HG02678 (cell line): ENCODE results near the gene MEF2D.

Experiments used
- ATAC-seq: cut with Tn5 transposase; IDR thresholded peaks from one replicate; pipeline ENCODE4 v1.9.1; 2021; ENCODE audit warnings: mild to moderate bottlenecking, moderate library complexity; ENCODE audit not compliant: unreplicated experiment

Gene MEF2D

DNA sequence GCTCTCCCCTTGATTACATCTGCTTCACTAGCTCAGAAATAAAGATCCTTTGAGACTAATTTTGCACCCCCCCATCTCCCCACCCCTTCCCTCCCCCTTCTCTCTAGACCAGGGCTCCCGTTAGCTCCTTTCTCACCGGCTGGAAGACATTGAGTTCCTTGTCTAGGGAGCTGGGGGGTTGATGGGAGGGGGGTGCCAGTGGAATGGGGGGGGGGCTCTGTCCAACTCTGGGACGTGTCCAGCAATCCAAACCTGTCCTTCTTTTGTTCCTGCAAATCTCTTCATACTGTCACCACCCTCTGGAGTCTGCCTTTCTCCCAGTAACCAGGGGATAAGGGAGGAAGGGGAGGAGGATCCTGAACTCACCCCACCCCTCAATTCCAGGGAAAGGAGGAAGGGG lies 69.7 kb downstream of the MEF2D start:
- ATAC-seq, result no peak

DNA sequence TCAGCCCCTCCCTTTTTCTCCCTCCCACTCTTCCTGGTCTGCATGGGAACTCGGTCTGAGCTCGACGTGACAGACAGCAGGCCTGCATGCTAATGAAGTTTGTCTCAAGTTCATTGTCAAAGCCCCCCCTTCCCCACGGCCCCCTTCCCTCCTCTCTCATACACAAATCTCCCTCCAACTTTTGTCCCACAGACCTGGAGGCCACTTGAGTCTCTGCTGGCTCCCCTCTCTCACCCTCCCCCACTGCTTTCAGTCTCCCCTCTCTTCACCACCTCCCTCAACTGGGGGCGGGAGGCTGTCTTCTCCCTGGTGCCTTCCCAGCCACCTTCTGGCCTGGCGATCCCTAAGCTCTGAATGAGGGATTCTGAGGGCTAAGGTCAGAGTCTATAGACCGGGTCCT lies 70.3 kb downstream of the MEF2D start:
- no peak for ATAC-seq

DNA sequence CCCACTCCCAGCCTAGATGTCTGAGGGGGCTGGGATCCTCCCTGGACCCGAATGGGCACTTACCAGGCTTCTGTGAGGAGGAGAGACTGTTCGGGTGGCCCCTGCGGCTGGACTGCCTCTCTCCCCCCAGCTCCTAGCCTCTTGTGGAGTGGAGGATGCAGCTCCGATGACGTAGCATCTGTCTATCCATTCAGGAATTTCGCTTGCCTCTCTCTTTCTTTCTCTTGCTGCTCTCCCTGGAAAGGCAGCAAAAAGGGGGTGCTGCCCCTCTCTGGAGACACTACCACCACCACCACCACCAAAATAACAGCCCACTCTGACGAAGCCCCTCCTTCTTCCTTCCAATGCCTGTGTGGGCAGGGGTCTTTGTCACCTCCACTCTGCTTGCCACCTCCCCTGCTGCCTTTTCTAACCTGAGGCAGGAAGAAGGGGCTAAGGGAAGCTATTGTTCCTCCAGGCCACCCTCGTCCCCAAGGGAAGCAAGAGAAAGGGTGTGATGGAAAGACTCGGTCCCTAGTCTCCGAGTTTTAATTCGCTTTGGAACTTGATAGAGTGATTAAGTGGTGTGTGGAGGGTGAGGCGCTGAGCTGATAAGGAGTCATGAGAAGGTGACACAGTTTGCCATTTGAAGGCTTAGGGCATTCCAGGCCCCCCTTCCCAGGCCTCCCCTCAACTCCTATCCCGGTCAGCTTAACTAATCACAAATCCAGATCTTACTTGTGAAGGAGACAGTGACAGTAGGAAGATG lies 71.1 kb downstream of the MEF2D start:
- ATAC-seq, result no peak

DNA sequence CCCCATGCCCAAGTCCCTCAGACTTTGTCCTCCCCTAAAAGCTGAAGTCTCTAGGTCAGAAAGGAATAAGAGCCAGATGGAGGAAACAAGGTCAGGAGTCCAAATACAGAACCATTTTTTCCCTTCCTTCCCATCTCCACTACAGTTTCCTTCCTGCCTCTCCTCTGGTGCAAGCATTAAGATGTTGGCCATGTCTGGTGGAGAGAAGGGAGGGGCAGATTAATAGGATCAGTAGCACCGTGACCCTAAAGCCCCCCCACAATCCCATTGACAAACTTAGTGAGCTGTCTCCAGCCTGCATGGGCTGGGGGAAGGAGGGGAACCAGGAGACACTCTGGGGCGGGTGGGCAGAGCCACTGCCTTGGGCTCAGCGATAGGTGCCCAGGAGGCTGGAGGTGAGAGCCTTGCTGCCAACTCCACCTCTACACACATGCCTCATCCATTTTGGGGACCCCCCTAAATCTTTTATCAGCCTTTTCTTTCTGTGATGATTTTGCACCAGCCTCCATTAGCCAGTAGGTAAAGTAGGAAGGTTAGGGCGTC lies 71.8 kb downstream of the MEF2D start:
- no peak for ATAC-seq

DNA sequence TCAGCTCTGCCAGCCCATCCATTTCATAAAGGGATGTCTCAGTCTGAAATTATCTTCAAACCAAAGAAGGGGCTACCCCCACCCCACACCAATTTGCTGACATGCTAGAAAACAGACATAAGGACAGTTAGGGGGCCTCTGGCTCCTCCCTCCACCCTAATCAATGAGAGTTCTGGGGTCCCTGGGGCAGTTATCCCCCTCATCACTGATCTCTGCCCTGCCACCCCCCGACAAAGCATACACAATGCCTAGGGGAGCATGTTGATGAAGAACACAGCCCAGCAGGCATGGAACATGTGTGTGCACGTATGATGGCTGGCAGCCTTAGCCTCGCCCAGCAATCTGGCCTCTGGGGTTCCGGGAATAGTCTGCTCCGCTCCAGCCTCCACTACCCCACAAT lies 72.6 kb downstream of the MEF2D start:
- no peak for ATAC-seq

DNA sequence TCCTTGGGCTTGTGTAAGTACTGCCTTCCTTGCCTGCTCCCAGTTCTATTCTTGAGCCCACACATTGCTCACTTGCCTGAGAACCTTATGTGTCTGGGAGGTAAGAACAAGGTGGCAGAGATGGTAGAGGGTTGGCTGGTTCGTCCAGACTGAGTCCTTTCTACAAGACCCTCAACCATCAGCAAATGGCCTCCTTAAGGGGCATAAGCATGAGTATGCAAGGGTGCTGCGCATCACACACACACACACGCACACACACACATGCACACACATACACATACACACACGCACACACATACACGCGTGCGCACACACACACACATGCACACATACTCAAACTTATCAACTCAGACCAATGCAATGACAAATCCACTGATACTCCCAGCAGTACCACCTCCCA lies 74.6 kb downstream of the MEF2D start:
- ATAC-seq, result no peak

DNA sequence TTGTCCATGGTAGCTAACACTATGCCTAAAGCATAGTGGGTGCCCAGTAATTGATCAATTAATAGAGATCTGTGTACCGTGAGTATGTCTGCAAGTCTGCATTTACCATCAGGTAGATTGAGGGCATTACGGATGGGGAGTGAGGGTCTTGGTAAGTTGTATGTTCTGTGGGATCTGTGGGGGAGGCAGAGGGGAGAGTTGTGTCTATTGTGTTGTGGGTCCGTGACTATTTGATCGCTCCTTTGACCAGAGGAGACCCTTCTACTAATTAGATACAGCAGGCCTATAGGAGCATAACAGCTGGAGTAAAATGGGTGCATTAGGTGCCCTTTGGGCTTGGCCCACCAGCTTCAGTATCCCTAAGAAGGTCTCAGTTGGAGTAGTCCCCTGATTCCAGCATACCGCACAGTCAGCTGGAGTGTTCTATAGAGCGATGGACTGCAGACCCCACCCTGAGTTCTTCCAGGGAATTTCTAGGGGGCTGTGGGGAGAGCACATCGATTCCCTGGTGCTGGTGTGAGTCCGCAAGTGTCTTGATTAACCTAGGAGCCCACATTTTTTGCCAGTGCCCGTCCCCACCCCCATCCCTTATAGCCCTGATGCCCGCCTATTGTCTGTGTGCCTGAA lies 75.7 kb downstream of the MEF2D start:
- no peak for ATAC-seq

DNA sequence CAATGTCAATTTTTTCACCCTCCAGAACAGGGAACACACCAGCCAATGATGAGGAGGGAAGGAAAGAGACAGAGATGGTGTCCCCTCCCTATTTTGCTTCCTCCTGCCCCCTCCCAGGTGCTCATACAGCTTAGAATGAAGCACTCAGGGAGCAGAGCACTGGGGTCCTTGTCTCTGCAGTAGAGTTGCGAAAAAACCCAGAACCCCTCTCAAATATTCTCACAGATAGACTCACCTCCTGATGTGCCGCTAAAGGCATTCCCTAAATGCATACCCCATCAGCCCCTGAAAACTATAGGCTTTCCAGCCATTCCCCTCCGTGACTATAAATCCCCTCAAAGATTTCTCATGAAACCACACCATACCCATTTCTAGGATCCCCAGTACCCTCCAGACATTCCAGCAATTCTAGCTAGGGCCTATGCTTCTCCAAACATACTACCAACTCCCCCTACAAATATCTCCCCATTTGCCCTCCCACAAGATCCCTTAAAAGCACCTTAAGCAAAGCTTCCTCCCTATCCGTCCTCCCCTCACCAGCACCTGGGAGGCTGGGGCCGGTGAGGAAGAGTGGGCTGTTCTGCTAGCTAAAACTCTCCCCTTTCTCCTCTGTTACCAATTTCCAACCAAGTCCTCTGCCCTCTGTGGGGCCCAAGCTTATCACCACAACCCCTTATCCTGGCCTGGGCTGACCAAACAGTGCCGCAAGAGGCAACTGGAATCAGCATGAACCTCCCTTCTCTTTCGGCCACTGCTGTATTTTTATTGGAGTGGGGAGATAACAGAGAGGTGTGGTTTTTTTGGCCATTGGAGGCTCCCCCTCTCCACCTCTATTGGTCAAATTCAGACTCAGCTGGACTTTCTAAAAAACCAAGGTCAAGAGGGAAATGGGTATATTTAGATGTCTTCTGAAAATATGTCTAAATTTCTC lies 76.9 kb downstream of the MEF2D start:
- ATAC-seq, result no peak

DNA sequence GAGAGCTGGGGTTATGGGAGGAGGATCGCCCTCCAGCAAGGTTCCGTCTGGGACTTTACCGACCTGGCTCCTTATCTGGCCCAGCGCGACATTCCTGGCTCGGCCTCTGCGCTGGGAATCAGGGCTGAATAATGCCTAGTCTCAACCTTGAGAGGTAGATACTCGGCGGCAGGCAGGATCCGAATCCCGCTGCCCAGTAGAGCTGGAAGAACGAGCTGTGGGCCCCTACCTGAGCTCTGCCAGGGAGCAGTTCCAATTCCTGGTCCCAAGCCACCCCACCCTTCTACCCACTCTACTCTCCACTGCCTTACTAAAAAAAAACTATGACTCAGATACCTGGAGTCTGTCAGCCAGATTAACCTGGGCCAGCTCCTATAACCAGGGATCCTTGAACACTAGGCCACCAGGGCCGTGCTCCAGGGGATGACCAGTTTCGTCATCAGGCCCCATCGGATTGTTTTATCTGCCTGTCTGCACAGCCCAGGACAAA lies 77.9 kb downstream of the MEF2D start:
- ATAC-seq, result no peak

DNA sequence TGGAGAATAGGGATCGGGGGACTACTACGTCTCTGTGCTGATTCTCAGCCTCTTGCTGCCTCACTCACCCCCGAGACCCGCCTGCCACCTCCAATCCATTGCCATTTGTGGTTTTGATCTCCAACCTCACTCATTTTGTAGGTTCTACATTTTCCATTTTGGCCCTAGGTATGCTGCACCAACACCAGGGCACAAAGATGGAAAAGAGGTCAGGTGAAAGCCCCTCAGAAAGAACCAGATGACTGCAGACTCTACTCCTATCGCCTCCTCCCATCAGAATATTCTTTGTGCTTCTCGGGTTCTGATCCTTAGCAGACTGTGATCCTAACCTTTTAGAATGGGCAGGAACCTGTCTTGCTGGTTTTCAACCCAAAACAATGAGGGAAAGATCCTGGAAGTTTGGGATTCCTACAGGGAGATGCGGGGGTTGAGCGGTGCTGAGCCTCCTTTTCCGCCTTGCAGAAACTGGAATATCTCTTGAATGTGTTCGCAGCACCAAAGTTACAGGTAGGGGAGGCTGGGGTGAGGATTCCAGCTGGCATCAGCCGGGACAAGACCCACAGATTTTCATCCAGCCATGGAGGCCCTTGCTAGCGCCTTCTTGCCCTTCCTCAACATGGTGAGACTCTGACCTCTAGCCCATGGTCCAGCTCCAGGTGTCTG lies 78.5 kb downstream of the MEF2D start:
- ATAC-seq, result no peak

DNA sequence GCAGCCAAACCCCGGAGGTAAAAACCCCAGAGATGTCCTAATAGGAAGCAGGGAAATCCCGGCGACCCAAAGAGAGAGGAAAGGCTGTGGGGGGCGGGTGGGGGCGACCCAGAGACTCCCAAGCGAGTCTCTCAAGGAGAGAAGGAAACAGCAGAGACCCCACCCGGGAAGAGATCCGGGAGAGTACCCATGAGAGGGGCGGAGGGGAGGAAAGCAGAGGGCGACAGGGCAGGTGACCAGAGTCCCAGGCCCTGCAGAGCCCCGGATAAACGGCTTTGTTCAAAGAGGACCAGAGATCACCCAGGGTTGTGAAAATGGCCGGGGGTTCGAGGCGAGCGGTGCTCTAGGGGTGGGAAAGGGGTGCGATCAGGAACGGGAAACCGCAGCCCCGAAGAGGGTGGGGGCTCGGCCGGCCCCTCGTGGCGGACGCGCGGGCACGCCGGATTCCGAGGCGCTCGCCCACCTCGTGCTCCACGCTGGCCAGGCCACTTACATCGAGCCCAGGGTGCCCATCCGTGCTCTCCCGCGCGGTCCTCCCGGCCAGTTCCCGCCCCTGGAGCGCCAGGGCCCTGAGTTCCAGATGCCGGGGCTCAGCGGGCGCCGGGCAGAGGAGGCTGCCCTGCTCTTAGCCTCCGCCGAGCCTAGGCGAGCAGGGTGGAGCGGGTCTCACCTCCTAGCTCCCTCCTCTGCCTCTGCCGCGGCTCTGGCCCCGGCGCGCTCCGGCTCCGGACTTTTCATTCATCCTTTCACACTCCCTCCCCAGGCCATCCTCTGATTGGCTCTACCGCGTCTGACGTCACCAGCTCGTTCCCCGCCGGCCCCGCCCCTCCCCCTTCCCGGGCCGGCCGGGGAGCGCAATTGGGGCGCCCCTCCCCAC lies 79.3 kb downstream of the MEF2D start:
- peak; percentile 64 for ATAC-seq

DNA sequence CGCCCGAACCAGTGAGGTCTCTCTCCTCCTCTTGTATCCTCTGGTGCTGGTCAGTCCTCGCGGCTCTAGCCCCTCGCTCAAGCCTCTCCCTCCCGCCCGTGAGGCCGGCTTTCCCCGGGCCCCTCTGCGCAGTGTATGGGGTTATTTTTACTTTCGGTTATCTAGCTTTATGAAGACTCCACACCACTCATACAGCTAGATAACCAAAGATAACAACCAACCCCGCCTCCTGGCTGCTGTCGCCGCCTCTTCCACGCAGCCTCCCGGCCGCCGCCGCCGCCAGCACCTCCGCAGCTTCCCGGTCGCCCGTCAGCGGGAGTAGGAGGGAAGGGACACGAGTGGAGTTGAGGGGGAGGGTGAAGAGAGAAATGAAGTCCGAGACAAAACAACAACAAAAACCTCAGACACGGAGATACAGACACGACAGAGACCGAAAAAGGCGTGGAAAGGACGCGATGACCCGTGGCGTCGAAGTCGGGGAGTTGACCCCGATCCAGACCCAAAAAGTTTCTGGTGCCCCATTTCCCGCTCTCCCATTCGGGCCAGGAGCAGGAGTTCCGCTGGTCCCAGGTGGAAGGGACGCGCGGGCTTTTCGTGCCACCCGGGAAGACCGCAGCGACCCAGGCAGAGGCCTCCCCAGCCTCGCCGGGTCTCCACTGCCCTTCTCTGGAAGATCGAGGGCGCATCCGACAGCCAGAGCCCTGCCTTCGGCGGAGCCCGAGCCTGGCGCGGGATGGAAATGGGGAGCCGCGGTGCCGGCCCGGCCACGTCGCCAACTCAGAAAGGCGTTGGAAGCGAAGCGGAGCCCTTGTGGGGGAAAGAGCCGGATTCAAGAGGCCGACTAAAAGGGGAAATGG lies 80.1 kb downstream of the MEF2D start:
- no peak for ATAC-seq

DNA sequence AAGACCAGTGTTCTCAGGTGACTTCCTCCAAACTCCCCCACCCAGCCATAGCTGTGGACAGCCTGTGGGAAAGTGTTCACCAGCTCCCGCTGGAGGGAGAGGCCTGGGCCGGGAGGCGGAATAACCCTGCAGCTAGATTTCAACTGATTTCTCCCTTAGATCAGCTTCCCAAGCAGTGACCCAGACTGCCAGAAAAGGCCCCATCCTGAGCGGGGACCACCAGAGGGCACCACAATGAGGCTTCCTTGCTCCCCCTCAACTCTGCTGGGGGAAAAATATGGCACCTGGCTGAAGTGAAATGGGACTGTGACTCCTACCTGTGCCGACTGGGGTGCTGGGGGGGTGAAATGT lies 80.7 kb downstream of the MEF2D start:
- no peak for ATAC-seq

DNA sequence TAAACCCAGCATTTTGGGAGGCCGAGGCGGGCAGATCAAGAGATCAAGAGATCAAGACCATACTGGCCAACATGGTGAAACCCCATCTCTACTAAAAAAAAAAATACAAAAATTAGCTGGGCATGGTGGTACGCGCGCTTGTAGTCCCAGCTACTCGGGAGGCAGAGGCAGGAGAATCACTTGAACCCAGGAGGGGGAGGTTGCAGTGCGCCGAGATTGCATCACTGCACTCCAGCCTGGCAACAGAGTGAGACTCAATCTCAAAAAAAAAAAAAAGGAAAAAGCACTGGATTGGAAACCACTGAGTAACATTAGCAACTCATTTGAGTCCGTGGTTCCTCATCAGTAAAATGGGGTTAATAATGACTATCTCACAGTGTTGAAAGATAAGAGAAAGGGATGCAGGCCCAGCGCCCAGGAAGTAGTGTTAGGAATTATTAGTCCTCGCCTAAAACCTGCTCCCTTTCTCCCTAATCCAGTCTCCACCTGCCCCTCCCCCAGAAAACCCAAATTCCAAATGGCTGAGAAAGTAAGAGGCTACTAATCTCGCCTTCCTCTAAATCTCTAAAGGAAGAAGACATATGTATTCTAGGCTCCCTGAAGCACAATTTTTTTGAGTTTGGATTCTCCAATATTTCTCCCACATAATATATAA lies 82.0 kb downstream of the MEF2D start:
- no peak for ATAC-seq

DNA sequence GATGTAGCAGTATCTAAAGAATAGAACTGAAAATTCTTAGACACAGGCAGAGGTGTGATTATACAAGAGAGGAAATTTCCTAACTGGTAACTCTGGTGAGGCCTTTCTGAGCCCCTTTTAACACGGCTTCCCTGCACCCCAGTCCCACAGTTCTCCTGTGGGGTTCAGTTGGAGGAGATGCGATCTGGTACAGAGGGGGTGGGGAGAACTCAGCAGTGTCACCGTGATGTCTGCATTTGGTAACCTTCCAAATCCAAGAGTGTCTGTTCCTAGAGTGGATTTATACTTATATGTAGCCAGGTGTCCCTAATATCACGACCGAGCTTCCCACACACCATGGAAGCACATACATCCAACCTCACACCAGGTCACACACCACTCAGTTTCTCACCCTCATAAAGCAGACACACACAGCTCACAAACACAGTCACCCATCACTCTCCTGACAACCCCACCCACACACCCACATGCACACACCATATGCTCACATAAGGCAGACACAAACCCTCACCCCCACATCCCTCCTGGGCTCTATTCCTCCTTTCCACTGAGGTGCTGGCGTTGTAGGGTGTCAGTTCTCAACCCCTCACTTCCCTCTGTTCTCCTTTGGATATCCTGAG lies 83.1 kb downstream of the MEF2D start:
- ATAC-seq, result no peak

DNA sequence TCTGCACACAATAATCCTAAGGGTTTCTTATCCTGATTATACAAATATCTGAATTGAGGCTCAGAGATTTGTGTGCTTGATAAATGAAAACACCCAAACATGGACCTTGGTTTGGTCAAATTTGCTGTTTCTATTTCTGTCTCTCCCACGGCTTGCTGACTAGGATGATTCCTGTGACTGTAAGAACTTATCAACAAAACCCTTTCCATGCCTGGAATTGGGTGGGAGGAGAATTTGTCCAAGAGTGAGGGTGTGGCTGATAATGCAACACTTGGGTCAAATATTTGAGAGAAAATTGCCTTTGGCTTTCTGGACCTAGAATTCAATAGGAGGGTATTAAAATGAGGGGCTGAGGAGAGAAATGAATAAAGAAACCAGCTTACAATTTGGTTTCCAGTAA lies 83.6 kb downstream of the MEF2D start:
- no peak for ATAC-seq

DNA sequence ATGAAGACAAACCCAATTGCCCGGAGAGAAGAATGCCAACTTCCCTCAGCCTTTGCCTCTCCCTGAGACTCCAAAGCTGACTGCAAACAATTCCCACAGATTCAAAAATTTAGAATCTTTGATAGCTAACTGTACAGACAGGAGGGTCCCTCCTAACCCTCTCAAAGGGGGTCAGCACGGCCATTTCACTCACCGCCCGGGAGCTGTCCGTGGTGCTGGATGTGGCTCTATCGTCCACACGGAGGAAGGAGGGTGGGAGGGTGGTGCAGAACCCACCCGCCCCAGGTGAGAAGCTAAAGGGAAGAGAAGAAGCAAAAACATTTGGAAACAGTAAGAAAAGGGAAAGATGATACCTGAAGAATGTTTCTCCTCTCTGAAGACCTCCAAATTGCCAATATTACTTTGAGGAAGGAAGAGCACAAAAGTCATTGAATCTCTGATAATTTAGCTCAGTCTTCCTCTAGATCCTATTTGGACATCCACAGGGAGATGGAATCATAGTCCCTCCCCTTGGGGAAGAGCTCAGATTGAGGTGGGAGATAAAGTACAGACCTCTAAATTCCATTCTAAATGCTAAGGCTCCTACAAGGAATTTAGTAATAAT lies 86.0 kb downstream of the MEF2D start:
- no peak for ATAC-seq
